ENCODE data around the gene LAMA1. TPM values are rescaled to one million over a fixed set of nuclear protein-coding genes. Genes with fewer than 3 reads are reported as not detected.

Gene LAMA1
- total and polyA plus RNA-seq, 2 of the 8 experiments (the other 6 are each of a cell fraction or from before 2014, with no cell fraction given): 30.4 to 48.7 TPM

GRCh38 chr18:7112936-7113335, 4.7 kb downstream of the LAMA1 start:
- H3K56ac ChIP-seq (replicated peaks; ENCODE audit: insufficient read length, low read depth, low read length): no peak overlapping the region
- H3K79me2 ChIP-seq (ENCODE audit: control insufficient read depth in 1 of 2, insufficient read depth in 2 of 2, low read length in 2 of 2): peaks cover 3 to 51% of the 10 kb centered on the region in 2 experiments; a peak in 2 of 4 replicates
- H4K5ac ChIP-seq (ENCODE audit: insufficient read length, low read depth, low read length): no peak overlapping the region
- no peak overlapping the region for H3K4me2 ChIP-seq (ENCODE audit: insufficient read depth in 1 of 2, low read depth in 2 of 2, low read length in 2 of 2)
- peaks cover 4% of the 10 kb centered on the region; the same call in 1 of the 2 replicates for H3K79me1 ChIP-seq (ENCODE audit: low read depth, low read length)
- peaks cover 2 to 5% (median 4%) of the 10 kb centered on the region in 4 experiments; a peak in 4 of 7 replicates for H3K4me1 ChIP-seq (replicated peaks in 1 of 4; ENCODE audit: control insufficient read depth in 3 of 4, insufficient read depth in 4 of 4, low read length in 3 of 4)
- H3K9me3 ChIP-seq (ENCODE audit: insufficient read depth in 2 of 2, low read depth in 1 of 2, low read length in 1 of 2): no peaks in the 10 kb centered on the region; a peak in 1 of 4 replicates
- H4K8ac ChIP-seq (ENCODE audit: extremely low read depth, insufficient read depth, low read length): no peak overlapping the region
- H3K23ac ChIP-seq (ENCODE audit: insufficient read length): no peak overlapping the region
- ChIA-PET CTCF (ENCODE audit: partially characterized antibody) (no interaction called here), POLR2A (ENCODE audit: partially characterized antibody) (no interaction called here)
- no peak for FAIRE-seq
- H2BK5ac ChIP-seq (ENCODE audit: low read depth, low read length): no peak overlapping the region
- no peak overlapping the region for H3K9ac ChIP-seq (replicated peaks in 1 of 4; ENCODE audit: extremely low read depth in 1 of 4, low read depth in 3 of 4, low read length in 3 of 4)
- no peak overlapping the region for H2BK15ac ChIP-seq (ENCODE audit: low read length)
- H3K27me3 ChIP-seq (replicated peaks in 1 of 4; ENCODE audit: control insufficient read depth in 3 of 4, extremely low read depth in 1 of 4, insufficient read depth in 3 of 4, low read length in 3 of 4): peaks cover 0 to 7% (median 1%) of the 10 kb centered on the region in 4 experiments; a peak in 3 of 7 replicates
- H3K14ac ChIP-seq (ENCODE audit: insufficient read length): no peak overlapping the region
- H3K27ac ChIP-seq (ENCODE audit: low read depth, low read length): no peak overlapping the region
- H4K91ac ChIP-seq (replicated peaks; ENCODE audit: insufficient read length, low read length): no peak overlapping the region
- H2BK120ac ChIP-seq (replicated peaks; ENCODE audit: low read depth, low read length): no peak overlapping the region
- H4K20me1 ChIP-seq (replicated peaks in 1 of 2; ENCODE audit: control insufficient read depth in 1 of 2, insufficient read depth in 2 of 2, low read length in 2 of 2): peaks cover 2% of the 10 kb centered on the region in 2 experiments
- H2BK20ac ChIP-seq (ENCODE audit: low read length): no peak overlapping the region
- H3K36me3 ChIP-seq (ENCODE audit: control insufficient read depth in 2 of 4, insufficient read depth in 4 of 4, low read length in 3 of 4): no peaks in the 10 kb centered on the region
- H3K23me2 ChIP-seq (ENCODE audit: low read depth, low read length): peaks cover 9% of the 10 kb centered on the region
- no peak overlapping the region for H3K4ac ChIP-seq (replicated peaks; ENCODE audit: insufficient read length, low read depth, low read length)
- H2AFZ ChIP-seq (ENCODE audit: low read length): no peak overlapping the region
- H2BK12ac ChIP-seq (ENCODE audit: low read depth, low read length): no peak overlapping the region
- no peak for DNase-seq (ENCODE audit: low read depth in 1 of 2, low spot score in 2 of 2)
- no peak overlapping the region for H3K18ac ChIP-seq (ENCODE audit: extremely low read depth, low read length)
- no peak overlapping the region; the same call in 1 of the 2 replicates for H2AK5ac ChIP-seq (ENCODE audit: low read depth, low read length)
- no peak overlapping the region for H3K4me3 ChIP-seq (ENCODE audit: extremely low read depth in 1 of 4, insufficient read depth in 2 of 4, low read depth in 3 of 4, low read length in 4 of 4)
- 91% methylated on average over 3 of the region's 3 CpGs; no CpG with 5 or more reads in 1 of the 2 experiments for WGBS, 2 experiments (ENCODE audit: extremely low coverage in 1 of 2, insufficient coverage in 1 of 2, insufficient read length in 1 of 2, insufficient replicate concordance in 2 of 2, low coverage in 1 of 2, low lambda C conversion rate in 2 of 2, missing lambda C conversion rate in 1 of 2)
- no peak for TF ChIP-seq KDM5A (IDR thresholded peaks at IDR 0.05; ENCODE audit: low read length)
- no peak for TF ChIP-seq RAD21 (IDR thresholded peaks at IDR 0.05 in 1 of 2, conservative IDR thresholded peaks at IDR 0.05 in 1 of 2; ENCODE audit: low read depth in 2 of 2, low read length in 2 of 2)
- no peak for TF ChIP-seq YY1 (IDR thresholded peaks at IDR 0.05; ENCODE audit: low read depth, low read length)
- no peak for TF ChIP-seq EZH2 (IDR thresholded peaks at IDR 0.05; ENCODE audit: low read depth, low read length, severe bottlenecking)
- no peak for TF ChIP-seq TBP (IDR thresholded peaks at IDR 0.05; ENCODE audit: low read depth, low read length)
- TF ChIP-seq JUN (IDR thresholded peaks at IDR 0.05; ENCODE audit: low read depth, low read length): no peak
- TF ChIP-seq POLR2AphosphoS5 (IDR thresholded peaks at IDR 0.05; ENCODE audit: low read depth, low read length): no peak
- TF ChIP-seq, protein P1, sequence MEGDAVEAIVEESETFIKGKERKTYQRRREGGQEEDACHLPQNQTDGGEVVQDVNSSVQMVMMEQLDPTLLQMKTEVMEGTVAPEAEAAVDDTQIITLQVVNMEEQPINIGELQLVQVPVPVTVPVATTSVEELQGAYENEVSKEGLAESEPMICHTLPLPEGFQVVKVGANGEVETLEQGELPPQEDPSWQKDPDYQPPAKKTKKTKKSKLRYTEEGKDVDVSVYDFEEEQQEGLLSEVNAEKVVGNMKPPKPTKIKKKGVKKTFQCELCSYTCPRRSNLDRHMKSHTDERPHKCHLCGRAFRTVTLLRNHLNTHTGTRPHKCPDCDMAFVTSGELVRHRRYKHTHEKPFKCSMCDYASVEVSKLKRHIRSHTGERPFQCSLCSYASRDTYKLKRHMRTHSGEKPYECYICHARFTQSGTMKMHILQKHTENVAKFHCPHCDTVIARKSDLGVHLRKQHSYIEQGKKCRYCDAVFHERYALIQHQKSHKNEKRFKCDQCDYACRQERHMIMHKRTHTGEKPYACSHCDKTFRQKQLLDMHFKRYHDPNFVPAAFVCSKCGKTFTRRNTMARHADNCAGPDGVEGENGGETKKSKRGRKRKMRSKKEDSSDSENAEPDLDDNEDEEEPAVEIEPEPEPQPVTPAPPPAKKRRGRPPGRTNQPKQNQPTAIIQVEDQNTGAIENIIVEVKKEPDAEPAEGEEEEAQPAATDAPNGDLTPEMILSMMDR (IDR thresholded peaks at IDR 0.05; ENCODE audit: control extremely low read depth in 1 of 3, insufficient read depth in 1 of 3, low read depth in 1 of 3, low read length in 3 of 3): no peak
- TF ChIP-seq TCF12 (IDR thresholded peaks at IDR 0.05; ENCODE audit: low read depth, low read length): no peak
- TF ChIP-seq TAF7 (optimal IDR thresholded peaks at IDR 0.05; ENCODE audit: borderline replicate concordance, low read depth, low read length): no peak
- no peak for TF ChIP-seq MAX (IDR thresholded peaks at IDR 0.05)

All from H1 (cell line).